Neural cell (in vitro differentiated cells): ENCODE results near the gene PPFIBP2. TPM values are rescaled to one million over a fixed set of nuclear protein-coding genes. Genes with fewer than 3 reads are reported as not detected.

ENCODE experiments used
- H2AFZ ChIP-seq: fragments of 200-600, 300-800 bp; sonication (generic), shearing (Covaris generic); 2 replicates; pipeline ENCODE4 v1.6.0; 2014; ENCODE audit warnings: low read depth, mild to moderate bottlenecking, antibody characterized with exemption, low read length, moderate library complexity
- H3F3A ChIP-seq: fragments of 200-600 bp; shearing (Covaris generic); 2 replicates; pipeline ENCODE4 v1.6.1; 2016; ENCODE audit warnings: mild to moderate bottlenecking, moderate library complexity, mixed read lengths, antibody characterized with exemption, low read length; ENCODE audit not compliant: insufficient read depth, poor library complexity, severe bottlenecking
- H3K27ac ChIP-seq: fragments of 200-600, 300-800 bp; sonication (generic), shearing (Covaris generic); 2 replicates; pipeline ENCODE4 v1.5.1; 2014; ENCODE audit warnings: mild to moderate bottlenecking, low read length, moderate library complexity
- H3K27me3 ChIP-seq: fragments of 300-800, 200-600 bp; sonication (generic), shearing (Covaris generic); 2 replicates; pipeline ENCODE4 v1.6.0; 2014; ENCODE audit warnings: mild to moderate bottlenecking, low read depth, low read length, moderate library complexity; ENCODE audit not compliant: insufficient read depth
- H3K36me3 ChIP-seq: fragments of 300-800, 200-600 bp; sonication (generic), shearing (Covaris generic); 2 replicates; pipeline ENCODE4 v1.5.1; 2014; ENCODE audit warnings: mild to moderate bottlenecking, antibody characterized with exemption, low read length, moderate library complexity; ENCODE audit not compliant: insufficient read depth
- H3K4me2 ChIP-seq: fragments of 300-800, 200-600 bp; sonication (generic), shearing (Covaris generic); 2 replicates; pipeline ENCODE4 v1.6.0; 2014; ENCODE audit warnings: mild to moderate bottlenecking, low read length
- H3K4me3 ChIP-seq: fragments of 300-800, 200-600 bp; sonication (generic), shearing (Covaris generic); 2 replicates; pipeline ENCODE4 v1.5.1; 2014; ENCODE audit warnings: mild to moderate bottlenecking, low read length, moderate library complexity
- H3K79me2 ChIP-seq: fragments of 200-600 bp; shearing (Covaris generic); replicated peaks from 2 replicates; pipeline ENCODE4 v1.6.0; 2014; ENCODE audit warnings: mild to moderate bottlenecking, low read length, moderate library complexity; ENCODE audit not compliant: insufficient read depth
- H3K9ac ChIP-seq: fragments of 300-800, 200-600 bp; sonication (generic), shearing (Covaris generic); 2 replicates; pipeline ENCODE4 v1.6.1; 2016; ENCODE audit warnings: mild to moderate bottlenecking, low read length, mixed read lengths
- H3K9me2 ChIP-seq: fragments of 200-600 bp; shearing (Covaris generic); 2 replicates; pipeline ENCODE4 v1.6.1; 2016; ENCODE audit warnings: mild to moderate bottlenecking, low read length, mixed read lengths; ENCODE audit not compliant: insufficient read depth
- H3K9me3 ChIP-seq: fragments of 200-600, 300-800 bp; sonication (generic), shearing (Covaris generic); 2 replicates; pipeline ENCODE4 v1.6.1; 2016; ENCODE audit warnings: mild to moderate bottlenecking, mixed run types, low read length, moderate library complexity, mixed read lengths
- H4K20me1 ChIP-seq: fragments of 200-600 bp; shearing (Covaris generic); 2 replicates; pipeline ENCODE4 v1.6.1; 2016; ENCODE audit warnings: mild to moderate bottlenecking, mixed run types; ENCODE audit not compliant: insufficient read depth
- CTCF ChIP-seq: fragments of 450-650 bp; IDR thresholded peaks from 2 replicates; pipeline ENCODE4 v1.5.1; 2014; ENCODE audit warnings: antibody characterized with exemption, mild to moderate bottlenecking, moderate library complexity; ENCODE audit not compliant: poor library complexity, severe bottlenecking
- EP300 ChIP-seq: fragments of 450-650 bp; conservative IDR thresholded peaks from 2 replicates; pipeline ENCODE4 v1.6.1; 2014; ENCODE audit warnings: antibody characterized with exemption, mild to moderate bottlenecking, moderate library complexity; ENCODE audit not compliant: poor library complexity, severe bottlenecking
- EZH2 ChIP-seq: fragments of 200-600, 300-800 bp; shearing (Covaris generic), sonication (generic); IDR thresholded peaks from 2 replicates; pipeline ENCODE4 v1.6.1; 2014; ENCODE audit warnings: antibody characterized with exemption, low read length, borderline replicate concordance, mild to moderate bottlenecking; ENCODE audit not compliant: insufficient read depth, poor library complexity, severe bottlenecking
- MXI1 ChIP-seq: fragments of 450-650 bp; conservative IDR thresholded peaks from 2 replicates; pipeline ENCODE4 v1.6.1; 2014; ENCODE audit warnings: antibody characterized with exemption, mild to moderate bottlenecking; ENCODE audit not compliant: poor library complexity, severe bottlenecking
- POLR2AphosphoS5 ChIP-seq: IDR thresholded peaks from 2 replicates; pipeline ENCODE4 v1.6.1; 2012
- REST ChIP-seq: IDR thresholded peaks from 2 replicates; pipeline ENCODE4 v1.6.1; 2012; ENCODE audit warnings: borderline replicate concordance
- polyA plus RNA-seq: library from polyadenylated mRNA; depleted of rRNA; stranded (reverse); fragments of >200 nt; gene quantifications from 2 replicates; pipeline ENCODE4 v1.2.3, GENCODE V29; 2014

PPFIBP2 gene
- polyA plus RNA-seq, 1 donor from 2014 or later = not detected

GRCh38 chr11:7655253-7656217 is 141.7 kb downstream of the PPFIBP2 start:
- Histone ChIP-seq H3K9ac (no peak overlapping the region), H2AFZ (no peak overlapping the region)

GRCh38 chr11:7656704-7657103 is 142.9 kb downstream of the PPFIBP2 start:
- Histone ChIP-seq H3K4me2 (no peak overlapping the region), H3K36me3 (no peaks in the 10 kb centered on the region), H3K79me2 (no peaks in the 10 kb centered on the region), H3K27ac (no peak overlapping the region), H3K9me2 (no peaks in the 10 kb centered on the region), H3F3A (no peaks in the 10 kb centered on the region), H3K9ac (no peak overlapping the region), H2AFZ (no peak overlapping the region), H3K27me3 (no peaks in the 10 kb centered on the region), H4K20me1 (no peaks in the 10 kb centered on the region), H3K4me3 (no peak overlapping the region), H3K9me3 (no peaks in the 10 kb centered on the region)
- TF ChIP-seq MXI1 = no peak

More at GRCh38 chr11:7655253-7656217, 141.7 kb downstream of the PPFIBP2 start:
- Histone ChIP-seq H3K9me2 (no peaks in the 10 kb centered on the region), H3F3A (no peaks in the 10 kb centered on the region), H3K27me3 (no peaks in the 10 kb centered on the region), H3K4me2 (no peak overlapping the region), H4K20me1 (no peaks in the 10 kb centered on the region), H3K79me2 (no peaks in the 10 kb centered on the region), H3K36me3 (no peaks in the 10 kb centered on the region), H3K4me3 (no peak overlapping the region), H3K9me3 (no peaks in the 10 kb centered on the region), H3K27ac (no peak overlapping the region)
- TF ChIP-seq POLR2AphosphoS5 (no peak), EZH2 (no peak), CTCF (no peak), EP300 (no peak), REST (no peak)
